HCT116 (cell line): Measurements from ENCODE around the gene GTF2F1. TPM values are rescaled to one million over a fixed set of nuclear protein-coding genes. Genes with fewer than 3 reads are reported as not detected.

Experiments used
- ATAC-seq: fragments of 200-7000 bp; cut with Tn5 transposase; 2 replicates; pipeline ENCODE4 v1.9.1; 2020; ENCODE audit warnings: mild to moderate bottlenecking, moderate library complexity
- BruUV-seq: library from RNA; stranded (reverse); fragments of 400-500 nt; replicated peaks from 2 replicates; lab custom pipeline; 2021; lab: Mats Ljungman, UMichigan
- CTCF ChIA-PET: fragments of 300-600 bp; sonication (Branson Sonifier 250); formaldehyde crosslinking; loops from one replicate; lab custom pipeline; 2021; ENCODE audit warnings: antibody characterized with exemption; lab: Charles Lee
- POLR2A ChIA-PET: fragments of 300-600, 350-600 bp; sonication (Branson Sonifier 250); formaldehyde crosslinking; loops from one replicate; lab custom pipeline; 2021; ENCODE audit warnings: antibody characterized with exemption; lab: Charles Lee
- RAD21 ChIA-PET, 2 experiments: fragments of 300-600 bp; sonication (Branson Sonifier 250); formaldehyde crosslinking; loops; one replicate each; lab custom pipeline; 2023; ENCODE audit warnings: low total read pairs in 2 of 2; ENCODE audit not compliant: uncharacterized antibody in 2 of 2, unreplicated experiment in 2 of 2, low non-redundant PET in 1 of 2; lab: Charles Lee
- DNase-seq: peaks from one replicate; pipeline ENCODE4 v3.0.0-alpha.2; 2010; ENCODE audit warnings: low read depth, low spot score
- H2AFZ ChIP-seq: fragments of 200-600 bp; shearing (Covaris generic), sonication (generic); 2 replicates; pipeline ENCODE4 v1.6.1; 2017; ENCODE audit warnings: low read depth, mixed run types, mixed read lengths, antibody characterized with exemption, low read length; ENCODE audit not compliant: poor library complexity, severe bottlenecking
- H3K27ac ChIP-seq: 2 replicates; pipeline ENCODE4 v1.5.1; 2012; ENCODE audit warnings: low read depth, low read length
- H3K27me3 ChIP-seq: fragments of 200-600 bp; sonication (generic); 2 replicates; pipeline ENCODE4 v1.6.1; 2016; ENCODE audit warnings: mixed run types, low read length, mixed read lengths; ENCODE audit not compliant: insufficient read depth
- H3K36me3 ChIP-seq, 2 experiments: fragments of 200-500 bp in 1 of 2; fragments of 200-600 bp in 1 of 2; sonication (Bioruptor generic) in 1 of 2; sonication (generic) in 1 of 2; 2 replicates each; pipeline versions ENCODE4 v1.5.1 to v1.6.1; 2014 to 2016; ENCODE audit warnings: low read length in 2 of 2, inconsistent platforms in 1 of 2, mixed read lengths in 1 of 2, mixed run types in 1 of 2; ENCODE audit not compliant: insufficient read depth in 2 of 2, control insufficient read depth in 1 of 2
- H3K4me1 ChIP-seq, 2 experiments: fragments of 200-600 bp in 1 of 2; sonication (generic) in 1 of 2; 2 replicates each; pipeline versions ENCODE4 v1.5.1 to v1.6.1; 2012 to 2017; ENCODE audit warnings: low read length in 2 of 2, inconsistent platforms in 1 of 2, mild to moderate bottlenecking in 1 of 2, mixed read lengths in 1 of 2, mixed run types in 1 of 2, moderate library complexity in 1 of 2; ENCODE audit not compliant: insufficient read depth in 2 of 2, control insufficient read depth in 1 of 2
- H3K4me2 ChIP-seq: fragments of 200-600 bp; sonication (generic); 2 replicates; pipeline ENCODE4 v1.6.1; 2017; ENCODE audit warnings: mixed run types, low read length, mixed read lengths
- H3K4me3 ChIP-seq, 2 experiments: fragments of 200-600 bp in 1 of 2; sonication (generic) in 1 of 2; replicated peaks in 1 of 2; 2 replicates each; pipeline ENCODE4 v1.5.1; 2011 to 2016; ENCODE audit warnings: low read length in 2 of 2, control low read depth in 1 of 2, low read depth in 1 of 2, mild to moderate bottlenecking in 1 of 2, mixed read lengths in 1 of 2, mixed run types in 1 of 2
- H3K79me2 ChIP-seq: fragments of 200-600 bp; sonication (generic); 2 replicates; pipeline ENCODE4 v1.6.1; 2017; ENCODE audit warnings: mild to moderate bottlenecking, mixed run types, low read length, moderate library complexity, mixed read lengths; ENCODE audit not compliant: insufficient read depth
- H3K9ac ChIP-seq: fragments of 200-600 bp; sonication (generic); 2 replicates; pipeline ENCODE4 v1.6.1; 2016; ENCODE audit warnings: low read length, mixed read lengths
- H3K9me2 ChIP-seq: fragments of 200-600 bp; sonication (generic), shearing (Covaris generic); 2 replicates; pipeline ENCODE4 v1.6.1; 2017; ENCODE audit warnings: mixed run types, mild to moderate bottlenecking, moderate library complexity; ENCODE audit not compliant: insufficient read depth
- H3K9me3 ChIP-seq, 2 experiments: fragments of 200-500 bp in 1 of 2; fragments of 200-600 bp in 1 of 2; sonication (Bioruptor generic) in 1 of 2; sonication (generic) in 1 of 2; 2 replicates each; pipeline ENCODE4 v1.6.1; 2014 to 2017; ENCODE audit warnings: low read length in 2 of 2, mixed read lengths in 2 of 2, inconsistent platforms in 1 of 2, low read depth in 1 of 2, mild to moderate bottlenecking in 1 of 2, mixed run types in 1 of 2, moderate library complexity in 1 of 2; ENCODE audit not compliant: control insufficient read depth in 1 of 2, insufficient read depth in 1 of 2
- H4K20me1 ChIP-seq: fragments of 200-600 bp; sonication (generic), shearing (Covaris generic); 2 replicates; pipeline ENCODE4 v1.6.1; 2017; ENCODE audit warnings: mixed run types, mild to moderate bottlenecking, moderate library complexity; ENCODE audit not compliant: insufficient read depth
- ATF3 ChIP-seq: IDR thresholded peaks from 2 replicates; pipeline ENCODE4 v1.6.1; 2012
- EGR1 ChIP-seq: IDR thresholded peaks from 2 replicates; pipeline ENCODE4 v1.6.1; 2012; ENCODE audit warnings: low read depth
- ELF1 ChIP-seq: IDR thresholded peaks from 2 replicates; pipeline ENCODE4 v1.6.1; 2012; ENCODE audit warnings: low read depth, borderline replicate concordance
- EZH2 ChIP-seq: fragments of 200-600 bp; sonication (generic); IDR thresholded peaks from 2 replicates; pipeline ENCODE4 v1.6.1; 2017; ENCODE audit warnings: antibody characterized with exemption, mixed run types
- EZH2phosphoT487 ChIP-seq: fragments of 200-600 bp; IDR thresholded peaks from 2 replicates; pipeline ENCODE4 v1.6.1; 2018; ENCODE audit warnings: antibody characterized with exemption, borderline replicate concordance
- FOSL1 ChIP-seq: IDR thresholded peaks from 2 replicates; pipeline ENCODE4 v1.6.1; 2012; ENCODE audit warnings: low read depth
- JUND ChIP-seq: IDR thresholded peaks from 2 replicates; pipeline ENCODE4 v1.6.1; 2012
- POLR2A ChIP-seq: IDR thresholded peaks from 2 replicates; pipeline ENCODE4 v1.7.0; 2011; ENCODE audit warnings: borderline replicate concordance; ENCODE audit not compliant: insufficient read depth, insufficient read length; ENCODE audit errors: extremely low read depth
- POLR2AphosphoS5 ChIP-seq: IDR thresholded peaks from 2 replicates; pipeline ENCODE4 v1.6.1; 2011; ENCODE audit warnings: mild to moderate bottlenecking, low read depth, low read length, moderate library complexity
- RAD21 ChIP-seq: IDR thresholded peaks from 2 replicates; pipeline ENCODE4 v1.6.1; 2012; ENCODE audit warnings: low read depth, mild to moderate bottlenecking
- SP1 ChIP-seq: IDR thresholded peaks from 2 replicates; pipeline ENCODE4 v1.6.1; 2012; ENCODE audit warnings: low read depth
- TCF7L2 ChIP-seq: IDR thresholded peaks from 2 replicates; pipeline ENCODE4 v1.7.0; 2011; ENCODE audit warnings: borderline replicate concordance, inconsistent platforms; ENCODE audit not compliant: insufficient read depth, insufficient read length; ENCODE audit errors: extremely low read depth
- YY1 ChIP-seq: IDR thresholded peaks from 2 replicates; pipeline ENCODE4 v1.6.1; 2011; ENCODE audit warnings: low read length, low read depth, moderate library complexity, mild to moderate bottlenecking; ENCODE audit not compliant: insufficient replicate concordance; ENCODE audit errors: extremely low read depth
- ZBTB33 ChIP-seq: IDR thresholded peaks from 2 replicates; pipeline ENCODE4 v1.6.1; 2011; ENCODE audit warnings: mild to moderate bottlenecking, low read length, moderate library complexity; ENCODE audit not compliant: insufficient replicate concordance; ENCODE audit errors: extremely low read depth
- ZFX ChIP-seq: fragments of 450-650 bp; IDR thresholded peaks from 2 replicates; pipeline ENCODE4 v1.6.1; 2017
- ZNF274 ChIP-seq: fragments of 200-500 bp; sonication (Bioruptor generic); IDR thresholded peaks from 2 replicates; pipeline ENCODE4 v1.6.1; 2014; ENCODE audit warnings: mild to moderate bottlenecking, low read depth, low read length, inconsistent platforms
- intact Hi-C: fragments of 100-400 bp; cut with micrococcal nuclease; formaldehyde crosslinking; loops from 2 replicates; pipeline ENCODE4 v1.10.0; 2022
- total RNA-seq: library from RNA; stranded (reverse); gene quantifications from one replicate; pipeline ENCODE4 v1.2.1, GENCODE V29; 2021; ENCODE audit not compliant: unreplicated experiment
- TF ChIP-seq, protein P1 (sequence below), 3 experiments: fragments of 200-600 bp in 1 of 3; sonication (generic) in 1 of 3; IDR thresholded peaks in 2 of 3; conservative IDR thresholded peaks in 1 of 3; 2 replicates each; pipeline ENCODE4 v1.5.1; 2012 to 2017; ENCODE audit warnings: low read depth in 2 of 3, low read length in 2 of 3, antibody characterized with exemption in 1 of 3, borderline replicate concordance in 1 of 3, control low read depth in 1 of 3, mild to moderate bottlenecking in 1 of 3, mixed read lengths in 1 of 3, mixed run types in 1 of 3, moderate library complexity in 1 of 3; ENCODE audit not compliant: insufficient read depth in 1 of 3
- TF ChIP-seq, protein P2 (sequence below): IDR thresholded peaks from 2 replicates; pipeline ENCODE4 v1.6.1; 2012
- TF ChIP-seq, protein P3 (sequence below): IDR thresholded peaks from 2 replicates; pipeline ENCODE4 v1.6.1; 2012; ENCODE audit warnings: low read depth

GTF2F1 gene
- total RNA-seq, 1 experiment from 2014 or later = 82.0 TPM

GRCh38 chr19:6383188-6383587 is 9.8 kb downstream of the GTF2F1 start:
- Histone ChIP-seq H3K9me2 (no peaks in the 10 kb centered on the region), H3K9me3 (no peaks in the 10 kb centered on the region), H3K9ac (no peak overlapping the region), H3K4me2 (no peak overlapping the region), H3K4me1 (no peaks in the 10 kb centered on the region), H3K79me2 (peaks cover 5% of the 10 kb centered on the region; the same call in 1 of the 2 replicates), H2AFZ (no peak overlapping the region), H3K27me3 (no peaks in the 10 kb centered on the region), H4K20me1 (no peaks in the 10 kb centered on the region), H3K36me3 (peaks cover 31 to 41% of the 10 kb centered on the region in 2 experiments; a peak in 3 of 4 replicates), H3K27ac (no peak overlapping the region), H3K4me3 (no peak overlapping the region)
- POLR2A ChIA-PET = interaction anchor here (0.9 kb wide), 1 partner anchor 10 kb away, joined by 3 read pairs; the partner anchor contains the start of gene GTF2F1
- DNase-seq (no peak), ATAC-seq (no peak)
- TF ChIP-seq POLR2AphosphoS5 (no peak), ELF1 (no peak), RAD21 (no peak), EZH2 (no peak), ATF3 (no peak), ZNF274 (no peak), ZFX (no peak), YY1 (no peak), EGR1 (no peak), SP1 (no peak), ZBTB33 (no peak), TCF7L2 (no peak), POLR2A (no peak), FOSL1 (no peak), JUND (no peak), EZH2phosphoT487 (no peak)
- TF ChIP-seq, protein P1, sequence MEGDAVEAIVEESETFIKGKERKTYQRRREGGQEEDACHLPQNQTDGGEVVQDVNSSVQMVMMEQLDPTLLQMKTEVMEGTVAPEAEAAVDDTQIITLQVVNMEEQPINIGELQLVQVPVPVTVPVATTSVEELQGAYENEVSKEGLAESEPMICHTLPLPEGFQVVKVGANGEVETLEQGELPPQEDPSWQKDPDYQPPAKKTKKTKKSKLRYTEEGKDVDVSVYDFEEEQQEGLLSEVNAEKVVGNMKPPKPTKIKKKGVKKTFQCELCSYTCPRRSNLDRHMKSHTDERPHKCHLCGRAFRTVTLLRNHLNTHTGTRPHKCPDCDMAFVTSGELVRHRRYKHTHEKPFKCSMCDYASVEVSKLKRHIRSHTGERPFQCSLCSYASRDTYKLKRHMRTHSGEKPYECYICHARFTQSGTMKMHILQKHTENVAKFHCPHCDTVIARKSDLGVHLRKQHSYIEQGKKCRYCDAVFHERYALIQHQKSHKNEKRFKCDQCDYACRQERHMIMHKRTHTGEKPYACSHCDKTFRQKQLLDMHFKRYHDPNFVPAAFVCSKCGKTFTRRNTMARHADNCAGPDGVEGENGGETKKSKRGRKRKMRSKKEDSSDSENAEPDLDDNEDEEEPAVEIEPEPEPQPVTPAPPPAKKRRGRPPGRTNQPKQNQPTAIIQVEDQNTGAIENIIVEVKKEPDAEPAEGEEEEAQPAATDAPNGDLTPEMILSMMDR (IDR thresholded peaks at IDR 0.05 in 2 of 3, conservative IDR thresholded peaks at IDR 0.05 in 1 of 3; ENCODE audit: borderline replicate concordance in 1 of 3, insufficient read depth in 1 of 3, low read depth in 2 of 3, low read length in 2 of 3) = no peak
- TF ChIP-seq, protein P2, sequence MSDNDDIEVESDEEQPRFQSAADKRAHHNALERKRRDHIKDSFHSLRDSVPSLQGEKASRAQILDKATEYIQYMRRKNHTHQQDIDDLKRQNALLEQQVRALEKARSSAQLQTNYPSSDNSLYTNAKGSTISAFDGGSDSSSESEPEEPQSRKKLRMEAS = no peak
- TF ChIP-seq, protein P3, sequence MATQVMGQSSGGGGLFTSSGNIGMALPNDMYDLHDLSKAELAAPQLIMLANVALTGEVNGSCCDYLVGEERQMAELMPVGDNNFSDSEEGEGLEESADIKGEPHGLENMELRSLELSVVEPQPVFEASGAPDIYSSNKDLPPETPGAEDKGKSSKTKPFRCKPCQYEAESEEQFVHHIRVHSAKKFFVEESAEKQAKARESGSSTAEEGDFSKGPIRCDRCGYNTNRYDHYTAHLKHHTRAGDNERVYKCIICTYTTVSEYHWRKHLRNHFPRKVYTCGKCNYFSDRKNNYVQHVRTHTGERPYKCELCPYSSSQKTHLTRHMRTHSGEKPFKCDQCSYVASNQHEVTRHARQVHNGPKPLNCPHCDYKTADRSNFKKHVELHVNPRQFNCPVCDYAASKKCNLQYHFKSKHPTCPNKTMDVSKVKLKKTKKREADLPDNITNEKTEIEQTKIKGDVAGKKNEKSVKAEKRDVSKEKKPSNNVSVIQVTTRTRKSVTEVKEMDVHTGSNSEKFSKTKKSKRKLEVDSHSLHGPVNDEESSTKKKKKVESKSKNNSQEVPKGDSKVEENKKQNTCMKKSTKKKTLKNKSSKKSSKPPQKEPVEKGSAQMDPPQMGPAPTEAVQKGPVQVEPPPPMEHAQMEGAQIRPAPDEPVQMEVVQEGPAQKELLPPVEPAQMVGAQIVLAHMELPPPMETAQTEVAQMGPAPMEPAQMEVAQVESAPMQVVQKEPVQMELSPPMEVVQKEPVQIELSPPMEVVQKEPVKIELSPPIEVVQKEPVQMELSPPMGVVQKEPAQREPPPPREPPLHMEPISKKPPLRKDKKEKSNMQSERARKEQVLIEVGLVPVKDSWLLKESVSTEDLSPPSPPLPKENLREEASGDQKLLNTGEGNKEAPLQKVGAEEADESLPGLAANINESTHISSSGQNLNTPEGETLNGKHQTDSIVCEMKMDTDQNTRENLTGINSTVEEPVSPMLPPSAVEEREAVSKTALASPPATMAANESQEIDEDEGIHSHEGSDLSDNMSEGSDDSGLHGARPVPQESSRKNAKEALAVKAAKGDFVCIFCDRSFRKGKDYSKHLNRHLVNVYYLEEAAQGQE = no peak
- no TSS peak for BruUV-seq
- CTCF ChIA-PET = no interaction called here
- intact Hi-C loops = no loop called here
- RAD21 ChIA-PET = no interaction called here
